UCSD-AML1 (cell line): Measurements from ENCODE around the gene ATP6V0A4.
"Not testable (repeated sequence)": the region's sequence is repeated elsewhere in the genome, so short reads cannot be mapped to it uniquely, and the experiment has no call there.

Experiments
- DNase-seq: peaks from one replicate; lab custom pipeline; 2025; ENCODE audit not compliant: unreplicated experiment; lab: John Stamatoyannopoulos, UW

ATP6V0A4 gene

GRCh38 chr7:138797715-138798320, at the start of gene ATP6V0A4, which contains the start of gene TMEM213:
TSS of gene ATP6V0A4 (minus strand) at chr7:138798196. CDS start at chr7:138771247, 26,949 bp downstream.
TSS of gene TMEM213 (plus strand) at chr7:138797994. CDS start at chr7:138798105, 111 bp downstream.
- no peak for DNase-seq

- DNase-seq, result no peak
These were observed 47.7 kb upstream of the ATP6V0A4 start for GRCh38 chr7:138845711-138846110.

GRCh38 chr7:138843632-138844580, 45.9 kb upstream of the ATP6V0A4 start:
- no peak for DNase-seq

- DNase-seq, result peak; percentile 10
These were observed 44.1 kb upstream of the ATP6V0A4 start for GRCh38 chr7:138842111-138842510.

GRCh38 chr7:138838166-138838565, 40.2 kb upstream of the ATP6V0A4 start:
- DNase-seq, result no peak

- no peak for DNase-seq
These were observed 39.6 kb upstream of the ATP6V0A4 start for GRCh38 chr7:138837627-138838026.

GRCh38 chr7:138835087-138835486, 37.1 kb upstream of the ATP6V0A4 start:
- DNase-seq, result no peak

GRCh38 chr7:138834583-138834982, 36.6 kb upstream of the ATP6V0A4 start:
- no peak for DNase-seq

- no peak for DNase-seq
These were observed 35.6 kb upstream of the ATP6V0A4 start for GRCh38 chr7:138833596-138833995.

- no peak for DNase-seq
These were observed 35.0 kb upstream of the ATP6V0A4 start for GRCh38 chr7:138832966-138833365.

- DNase-seq, result no peak
These were observed 31.3 kb upstream of the ATP6V0A4 start for GRCh38 chr7:138829335-138829734.

GRCh38 chr7:138828302-138828701, 30.3 kb upstream of the ATP6V0A4 start:
- DNase-seq, result no peak

- no peak for DNase-seq
These were observed 27.2 kb upstream of the ATP6V0A4 start for GRCh38 chr7:138825049-138825721.

- no peak for DNase-seq
These were observed 25.0 kb upstream of the ATP6V0A4 start for GRCh38 chr7:138822867-138823535.

- DNase-seq, result no peak
These were observed 23.9 kb upstream of the ATP6V0A4 start for GRCh38 chr7:138821912-138822311.

GRCh38 chr7:138819625-138820024, 21.6 kb upstream of the ATP6V0A4 start:
- no peak for DNase-seq

GRCh38 chr7:138816650-138817049, 18.7 kb upstream of the ATP6V0A4 start:
- DNase-seq, result no peak

- DNase-seq, result no peak
These were observed 16.9 kb upstream of the ATP6V0A4 start for GRCh38 chr7:138814816-138815332.

- DNase-seq, result no peak
These were observed 15.9 kb upstream of the ATP6V0A4 start for GRCh38 chr7:138813945-138814344.

- not testable (repeated sequence) for DNase-seq
These were observed 13.3 kb upstream of the ATP6V0A4 start for GRCh38 chr7:138811327-138811726.

GRCh38 chr7:138809346-138809745, 11.3 kb upstream of the ATP6V0A4 start:
- DNase-seq, result no peak
